ENCODE measurements around the gene RSAD2. TPM values are rescaled to one million over a fixed set of nuclear protein-coding genes. Genes with fewer than 3 reads are reported as not detected.

Gene RSAD2
- total and polyA plus RNA-seq, 9 of the 15 experiments (the other 6 are each of a cell fraction or from before 2014, with no cell fraction given), result 0.15 to 1.4 (median 0.28) TPM

DNA sequence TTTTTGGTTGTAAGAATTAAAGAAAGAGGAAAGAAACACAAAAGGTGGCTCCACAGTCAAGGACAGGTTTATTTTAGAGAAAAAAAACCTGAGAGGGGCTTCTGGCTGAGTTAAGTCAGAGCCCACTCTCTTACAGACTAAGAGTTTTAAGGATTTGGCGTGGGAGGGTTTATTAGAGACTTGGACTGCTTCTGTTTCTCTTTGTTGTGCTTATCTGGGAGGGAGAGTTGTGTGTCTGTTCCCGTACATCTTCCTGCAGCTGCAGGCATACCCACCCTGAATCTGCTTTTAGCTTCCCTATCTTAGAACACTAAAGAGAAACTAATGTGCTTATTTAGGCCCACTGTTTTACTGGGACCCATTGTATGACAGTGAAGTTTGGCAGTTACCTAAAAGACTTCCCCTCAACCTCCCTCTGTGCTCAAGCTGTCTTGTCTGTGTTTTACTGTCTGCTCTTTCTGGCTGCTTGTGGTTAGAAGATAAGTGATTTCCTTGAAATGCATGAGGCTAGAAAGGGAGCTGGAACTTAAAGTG is 2.7 kb downstream of the RSAD2 start (continued):
- no peak for TF ChIP-seq RFX7 (CRISPR knock-in tag; IDR thresholded peaks at IDR 0.05)
- TF ChIP-seq RBM17 (IDR thresholded peaks at IDR 0.05; ENCODE audit: borderline replicate concordance, low read depth, low read length), result no peak
- TF ChIP-seq HDAC3 (IDR thresholded peaks at IDR 0.05; ENCODE audit: borderline replicate concordance, partially characterized antibody), result peak; percentile 89
- no peak for TF ChIP-seq ZNF253 (CRISPR knock-in tag; conservative IDR thresholded peaks at IDR 0.05)
- no peak for TF ChIP-seq ZNF445 (CRISPR knock-in tag; IDR thresholded peaks at IDR 0.05; ENCODE audit: low read depth)
- TF ChIP-seq CEBPB (tag; IDR thresholded peaks at IDR 0.05), result no peak
- TF ChIP-seq POLR2G (IDR thresholded peaks at IDR 0.05; ENCODE audit: low read depth, low read length), result no peak
- no peak for TF ChIP-seq FUS (optimal IDR thresholded peaks at IDR 0.05; ENCODE audit: low read depth, low read length)
- TF ChIP-seq, protein P1, sequence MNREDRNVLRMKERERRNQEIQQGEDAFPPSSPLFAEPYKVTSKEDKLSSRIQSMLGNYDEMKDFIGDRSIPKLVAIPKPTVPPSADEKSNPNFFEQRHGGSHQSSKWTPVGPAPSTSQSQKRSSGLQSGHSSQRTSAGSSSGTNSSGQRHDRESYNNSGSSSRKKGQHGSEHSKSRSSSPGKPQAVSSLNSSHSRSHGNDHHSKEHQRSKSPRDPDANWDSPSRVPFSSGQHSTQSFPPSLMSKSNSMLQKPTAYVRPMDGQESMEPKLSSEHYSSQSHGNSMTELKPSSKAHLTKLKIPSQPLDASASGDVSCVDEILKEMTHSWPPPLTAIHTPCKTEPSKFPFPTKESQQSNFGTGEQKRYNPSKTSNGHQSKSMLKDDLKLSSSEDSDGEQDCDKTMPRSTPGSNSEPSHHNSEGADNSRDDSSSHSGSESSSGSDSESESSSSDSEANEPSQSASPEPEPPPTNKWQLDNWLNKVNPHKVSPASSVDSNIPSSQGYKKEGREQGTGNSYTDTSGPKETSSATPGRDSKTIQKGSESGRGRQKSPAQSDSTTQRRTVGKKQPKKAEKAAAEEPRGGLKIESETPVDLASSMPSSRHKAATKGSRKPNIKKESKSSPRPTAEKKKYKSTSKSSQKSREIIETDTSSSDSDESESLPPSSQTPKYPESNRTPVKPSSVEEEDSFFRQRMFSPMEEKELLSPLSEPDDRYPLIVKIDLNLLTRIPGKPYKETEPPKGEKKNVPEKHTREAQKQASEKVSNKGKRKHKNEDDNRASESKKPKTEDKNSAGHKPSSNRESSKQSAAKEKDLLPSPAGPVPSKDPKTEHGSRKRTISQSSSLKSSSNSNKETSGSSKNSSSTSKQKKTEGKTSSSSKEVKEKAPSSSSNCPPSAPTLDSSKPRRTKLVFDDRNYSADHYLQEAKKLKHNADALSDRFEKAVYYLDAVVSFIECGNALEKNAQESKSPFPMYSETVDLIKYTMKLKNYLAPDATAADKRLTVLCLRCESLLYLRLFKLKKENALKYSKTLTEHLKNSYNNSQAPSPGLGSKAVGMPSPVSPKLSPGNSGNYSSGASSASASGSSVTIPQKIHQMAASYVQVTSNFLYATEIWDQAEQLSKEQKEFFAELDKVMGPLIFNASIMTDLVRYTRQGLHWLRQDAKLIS (CRISPR knock-in tag; IDR thresholded peaks at IDR 0.05), result no peak
- TF ChIP-seq ZNF695 (CRISPR knock-in tag; IDR thresholded peaks at IDR 0.05), result no peak
- TF ChIP-seq, protein P2, sequence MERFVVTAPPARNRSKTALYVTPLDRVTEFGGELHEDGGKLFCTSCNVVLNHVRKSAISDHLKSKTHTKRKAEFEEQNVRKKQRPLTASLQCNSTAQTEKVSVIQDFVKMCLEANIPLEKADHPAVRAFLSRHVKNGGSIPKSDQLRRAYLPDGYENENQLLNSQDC (CRISPR knock-in tag; IDR thresholded peaks at IDR 0.05), result no peak
- TF ChIP-seq U2AF1 (optimal IDR thresholded peaks at IDR 0.05; ENCODE audit: low read depth, low read length), result no peak
- TF ChIP-seq KDM4B (IDR thresholded peaks at IDR 0.05; ENCODE audit: borderline replicate concordance in 2 of 2, low read depth in 1 of 2), result no peak
- no peak for TF ChIP-seq FOS (IDR thresholded peaks at IDR 0.05; ENCODE audit: extremely low read depth, insufficient read length)
- no peak for TF ChIP-seq KAT7 (CRISPR knock-in tag; IDR thresholded peaks at IDR 0.05; ENCODE audit: borderline replicate concordance)
- TF ChIP-seq, protein P3, sequence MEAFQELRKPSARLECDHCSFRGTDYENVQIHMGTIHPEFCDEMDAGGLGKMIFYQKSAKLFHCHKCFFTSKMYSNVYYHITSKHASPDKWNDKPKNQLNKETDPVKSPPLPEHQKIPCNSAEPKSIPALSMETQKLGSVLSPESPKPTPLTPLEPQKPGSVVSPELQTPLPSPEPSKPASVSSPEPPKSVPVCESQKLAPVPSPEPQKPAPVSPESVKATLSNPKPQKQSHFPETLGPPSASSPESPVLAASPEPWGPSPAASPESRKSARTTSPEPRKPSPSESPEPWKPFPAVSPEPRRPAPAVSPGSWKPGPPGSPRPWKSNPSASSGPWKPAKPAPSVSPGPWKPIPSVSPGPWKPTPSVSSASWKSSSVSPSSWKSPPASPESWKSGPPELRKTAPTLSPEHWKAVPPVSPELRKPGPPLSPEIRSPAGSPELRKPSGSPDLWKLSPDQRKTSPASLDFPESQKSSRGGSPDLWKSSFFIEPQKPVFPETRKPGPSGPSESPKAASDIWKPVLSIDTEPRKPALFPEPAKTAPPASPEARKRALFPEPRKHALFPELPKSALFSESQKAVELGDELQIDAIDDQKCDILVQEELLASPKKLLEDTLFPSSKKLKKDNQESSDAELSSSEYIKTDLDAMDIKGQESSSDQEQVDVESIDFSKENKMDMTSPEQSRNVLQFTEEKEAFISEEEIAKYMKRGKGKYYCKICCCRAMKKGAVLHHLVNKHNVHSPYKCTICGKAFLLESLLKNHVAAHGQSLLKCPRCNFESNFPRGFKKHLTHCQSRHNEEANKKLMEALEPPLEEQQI (IDR thresholded peaks at IDR 0.05), result peak; percentile 62; the same call in 1 of the 2 replicates
- TF ChIP-seq DPF2 (IDR thresholded peaks at IDR 0.05), result peak; percentile 97
- no peak for TF ChIP-seq ZNF75A (CRISPR knock-in tag; IDR thresholded peaks at IDR 0.05)
- TF ChIP-seq GATAD2A (IDR thresholded peaks at IDR 0.05), result 0 out of 2 replicates have a peak, but pooled peaks have one; percentile 10
- TF ChIP-seq, protein P4, sequence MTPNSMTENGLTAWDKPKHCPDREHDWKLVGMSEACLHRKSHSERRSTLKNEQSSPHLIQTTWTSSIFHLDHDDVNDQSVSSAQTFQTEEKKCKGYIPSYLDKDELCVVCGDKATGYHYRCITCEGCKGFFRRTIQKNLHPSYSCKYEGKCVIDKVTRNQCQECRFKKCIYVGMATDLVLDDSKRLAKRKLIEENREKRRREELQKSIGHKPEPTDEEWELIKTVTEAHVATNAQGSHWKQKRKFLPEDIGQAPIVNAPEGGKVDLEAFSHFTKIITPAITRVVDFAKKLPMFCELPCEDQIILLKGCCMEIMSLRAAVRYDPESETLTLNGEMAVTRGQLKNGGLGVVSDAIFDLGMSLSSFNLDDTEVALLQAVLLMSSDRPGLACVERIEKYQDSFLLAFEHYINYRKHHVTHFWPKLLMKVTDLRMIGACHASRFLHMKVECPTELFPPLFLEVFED (CRISPR knock-in tag; conservative IDR thresholded peaks at IDR 0.05), result no peak
